Medulla oblongata (tissue), 1 donor: ENCODE data around the gene TOMM6.
A peak's percentile ranks its signal among the peaks of the same experiment; 100 is the strongest.
"Not testable (repeated sequence)": the region's sequence is repeated elsewhere in the genome, so short reads cannot be mapped to it uniquely, and the experiment has no call there.

Source experiments
- DNase-seq: peaks from one replicate; pipeline ENCODE4 v3.0.0-alpha.2; 2015; ENCODE audit errors: extremely low spot score

The TOMM6 gene

DNA sequence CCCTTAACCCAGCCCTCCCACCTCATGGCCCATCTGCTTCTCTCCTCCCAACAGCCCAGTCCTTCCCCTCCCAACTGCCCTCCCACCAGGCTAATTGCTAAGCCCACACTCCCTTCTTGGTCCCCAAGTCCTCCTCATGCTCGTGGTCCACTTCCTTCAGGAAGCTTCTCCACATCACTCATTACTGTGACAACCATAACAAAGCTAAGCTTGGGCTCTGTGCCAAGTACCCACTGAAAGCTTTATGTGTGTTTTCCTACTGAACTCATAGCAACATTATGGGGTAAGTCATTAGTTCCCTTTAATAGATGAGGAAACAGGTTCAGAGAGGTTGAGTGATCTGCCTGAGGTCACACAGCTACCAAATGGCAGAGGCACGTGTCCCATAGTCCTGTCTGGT is 24.0 kb upstream of the TOMM6 start:
- DNase-seq: no peak

DNA sequence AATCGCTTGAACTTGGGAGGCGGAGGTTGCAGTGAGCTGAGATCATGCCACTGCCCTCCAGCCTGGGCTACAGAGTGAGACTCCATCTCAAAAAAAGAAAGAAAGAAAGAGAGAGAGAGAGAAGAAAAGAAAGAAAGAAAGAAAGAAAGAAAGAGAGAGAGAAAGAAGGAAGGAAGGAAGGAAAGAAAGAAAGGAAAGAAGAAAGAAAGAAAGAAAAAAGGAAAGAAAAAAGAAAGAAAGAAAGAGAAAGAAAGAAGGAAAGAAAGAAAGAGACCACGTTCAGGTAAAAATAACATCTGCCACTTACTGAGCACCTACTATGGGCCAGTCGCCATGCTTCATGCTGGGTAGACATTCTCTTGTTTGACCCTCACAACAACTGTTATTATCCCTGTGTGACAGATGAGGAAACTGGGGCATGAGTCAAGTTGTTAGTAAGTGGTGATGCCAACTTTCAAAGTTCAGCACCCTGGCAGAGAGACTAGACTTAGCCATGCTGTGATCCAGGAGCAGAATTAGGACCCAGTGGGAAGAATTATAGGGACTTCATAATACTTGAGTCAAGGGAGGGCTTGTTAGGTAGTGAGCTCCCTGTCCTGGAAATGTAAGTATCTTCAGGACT is 21.3 kb upstream of the TOMM6 start:
- not testable (repeated sequence) for DNase-seq

- no peak for DNase-seq
These were observed 20.2 kb upstream of the TOMM6 start for GRCh38 chr6:41767112-41767833.

GRCh38 chr6:41768545-41769308 is 18.8 kb upstream of the TOMM6 start:
- no peak for DNase-seq

DNA sequence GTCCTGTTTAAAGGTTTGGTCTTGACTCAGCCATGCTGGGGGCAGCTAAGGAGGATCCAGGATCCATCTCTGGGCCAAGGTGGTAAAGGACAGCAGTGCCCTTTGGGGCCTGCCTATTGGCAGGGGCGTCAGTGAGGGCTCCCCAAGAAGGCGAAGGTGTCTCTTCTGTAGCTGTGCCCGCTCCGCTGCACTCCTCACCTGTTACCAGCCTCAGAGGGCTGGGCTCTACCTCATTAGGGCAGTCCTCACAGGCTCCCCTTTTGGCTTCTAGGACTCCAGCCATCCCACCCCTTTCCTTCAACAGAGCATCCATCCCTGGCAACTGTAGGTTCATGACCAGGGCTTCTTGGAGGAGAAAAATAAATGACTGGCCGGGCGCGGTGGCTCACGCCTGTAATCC is 18.1 kb upstream of the TOMM6 start:
- DNase-seq: no peak

- DNase-seq: no peak
These were observed 17.0 kb upstream of the TOMM6 start for GRCh38 chr6:41770381-41771057.

DNA sequence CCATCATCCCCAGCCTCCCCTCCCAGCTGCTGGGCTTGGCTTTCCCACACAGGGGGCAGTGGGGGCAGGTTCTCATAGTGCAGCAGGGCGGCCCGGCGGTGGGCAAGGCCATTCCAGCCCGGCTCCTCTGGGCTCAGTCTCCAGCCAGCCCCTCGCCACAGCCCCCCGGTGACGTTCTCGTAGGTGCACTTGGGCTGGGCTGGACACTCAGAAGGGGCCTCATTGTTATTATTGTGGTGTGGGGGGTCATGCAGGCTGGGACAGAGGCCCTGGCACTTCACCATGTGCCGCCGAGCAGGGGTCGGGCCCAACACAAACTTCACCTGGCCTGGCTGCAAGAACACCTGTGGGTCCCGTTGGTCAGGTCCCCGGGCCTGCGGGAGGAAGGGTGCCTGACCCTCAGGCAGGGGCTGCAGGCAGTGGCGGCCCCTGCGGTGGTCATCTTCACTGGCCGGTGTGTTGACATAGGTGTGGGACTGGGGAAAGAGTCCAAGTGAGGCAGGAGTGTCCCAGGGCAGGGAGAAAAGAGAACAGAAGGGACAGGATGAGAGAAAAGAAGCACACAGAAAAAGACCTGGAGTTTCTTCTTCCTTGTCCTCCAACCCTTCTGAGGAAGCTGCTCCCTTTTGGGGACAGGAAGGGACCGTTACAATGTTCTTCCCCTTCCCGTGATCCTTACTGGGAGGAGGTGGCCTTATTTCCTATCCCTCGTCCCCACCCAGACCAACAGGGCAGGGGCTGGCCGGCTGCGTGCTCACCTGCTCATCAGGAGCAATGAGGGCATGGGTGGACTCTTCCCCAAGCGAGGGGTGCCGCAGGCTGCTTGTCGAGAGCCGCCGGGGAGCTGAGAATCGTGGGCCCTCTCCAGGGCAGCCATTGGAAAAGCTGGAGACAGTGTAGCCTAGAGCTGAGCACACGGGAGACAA is 16.2 kb upstream of the TOMM6 start:
- DNase-seq: no peak

- DNase-seq: no peak
These were observed 12.7 kb upstream of the TOMM6 start for GRCh38 chr6:41774841-41775240.

DNA sequence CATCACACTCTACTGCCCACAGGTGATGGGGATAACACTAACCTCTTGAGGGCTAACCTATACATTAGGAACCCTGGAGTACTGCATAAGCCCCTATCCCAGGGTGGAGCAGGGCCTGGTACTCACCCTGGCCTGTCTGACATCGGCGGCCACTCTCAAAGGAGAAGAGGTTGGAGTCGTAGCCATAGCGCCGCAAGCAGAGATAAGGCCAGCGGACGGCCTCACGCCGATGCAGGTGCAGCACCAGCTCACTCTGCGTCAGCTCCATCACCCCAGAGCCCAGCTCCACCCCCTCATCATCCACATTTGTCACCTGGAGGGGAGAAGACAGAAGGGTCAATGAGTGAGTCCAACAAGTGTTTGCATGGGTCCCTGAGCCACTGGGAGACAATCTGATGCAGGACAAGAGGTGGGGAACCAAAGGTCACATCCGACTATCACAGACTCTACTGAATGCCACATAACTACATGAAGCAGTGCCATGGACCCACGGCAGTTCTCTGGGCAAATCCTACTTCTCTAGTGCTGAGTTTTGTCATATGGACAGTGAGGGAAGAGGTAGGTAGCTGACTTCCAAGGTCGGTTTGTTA is 12.1 kb upstream of the TOMM6 start:
- DNase-seq: no peak

- DNase-seq: no peak
These were observed 9.8 kb upstream of the TOMM6 start for GRCh38 chr6:41777551-41778285.

DNA sequence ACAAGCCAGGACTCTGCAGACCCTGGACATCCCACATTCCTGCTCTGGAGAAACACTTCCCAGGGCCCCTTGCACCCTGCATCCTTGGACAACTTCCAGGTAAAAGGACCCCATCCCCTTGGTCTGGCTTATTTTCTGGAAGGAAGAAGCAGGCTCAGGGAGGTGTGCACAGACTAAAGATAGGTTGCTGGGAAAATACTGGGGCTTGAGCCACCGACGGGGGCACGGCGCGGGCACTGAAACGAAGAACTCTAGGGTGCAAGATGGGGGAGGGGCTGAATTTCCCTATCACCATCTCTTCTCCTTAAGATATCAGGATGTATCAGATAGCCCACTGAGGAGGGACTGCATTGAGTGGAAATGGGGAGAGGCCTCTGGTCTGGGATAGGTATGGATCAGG is 8.6 kb upstream of the TOMM6 start:
- DNase-seq: no peak

- DNase-seq: peak; percentile 7
These were observed 8.2 kb upstream of the TOMM6 start for GRCh38 chr6:41779336-41779735.

- DNase-seq: peak; percentile 99
These were observed 7.5 kb upstream of the TOMM6 start, which contains the start of gene FRS3 for GRCh38 chr6:41779788-41780550. FRS3 (minus strand) TSS chr6:41779900; CDS start chr6:41776987, 2,913 bp downstream.

DNA sequence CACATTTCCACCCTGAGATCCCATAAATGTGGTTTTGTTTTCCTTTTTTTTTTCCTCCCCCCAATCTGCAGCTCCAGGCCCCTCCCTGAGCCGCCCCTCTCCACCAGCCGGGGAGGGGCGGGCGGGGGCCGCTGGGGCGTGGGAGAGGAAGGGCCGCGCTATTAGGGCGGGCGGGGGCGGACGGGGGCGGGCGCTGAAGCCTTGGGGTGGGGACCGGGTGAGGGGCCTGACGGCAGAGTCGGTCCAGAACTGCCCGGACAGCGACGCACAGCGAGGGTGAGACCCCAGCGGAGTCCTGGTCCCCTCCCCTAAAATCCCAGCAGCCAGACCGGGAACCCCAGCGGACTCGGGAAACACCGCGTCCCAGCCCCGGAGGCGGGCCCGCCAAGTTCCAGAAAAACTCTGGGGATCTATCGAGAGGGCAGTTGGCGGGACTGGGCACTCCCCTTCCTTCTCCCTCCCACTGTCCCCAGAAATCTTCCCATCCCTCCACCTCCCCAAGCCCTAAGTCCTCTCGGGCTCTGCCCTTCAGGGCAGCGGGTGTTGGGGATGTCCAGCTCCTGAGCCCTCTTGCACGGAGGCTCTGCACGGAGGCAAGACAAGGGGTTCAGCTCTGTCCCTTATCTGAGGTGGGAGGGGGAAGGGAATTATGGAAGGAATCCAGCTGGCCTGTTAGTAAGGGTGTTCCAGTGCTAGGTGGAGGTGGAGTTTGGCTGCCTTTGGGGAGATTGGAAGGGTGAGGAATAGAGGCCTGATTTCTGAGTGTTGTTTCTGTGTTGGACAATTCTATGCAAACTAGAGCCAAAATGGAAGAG is 6.7 kb upstream of the TOMM6 start, which contains the start of gene PRICKLE4:
TSS of gene PRICKLE4 (plus strand) at position 232 of the 815 bp plus-strand sequence. CDS start 2,692 bp downstream, outside the sequence.
- DNase-seq: peak; percentile 22

DNA sequence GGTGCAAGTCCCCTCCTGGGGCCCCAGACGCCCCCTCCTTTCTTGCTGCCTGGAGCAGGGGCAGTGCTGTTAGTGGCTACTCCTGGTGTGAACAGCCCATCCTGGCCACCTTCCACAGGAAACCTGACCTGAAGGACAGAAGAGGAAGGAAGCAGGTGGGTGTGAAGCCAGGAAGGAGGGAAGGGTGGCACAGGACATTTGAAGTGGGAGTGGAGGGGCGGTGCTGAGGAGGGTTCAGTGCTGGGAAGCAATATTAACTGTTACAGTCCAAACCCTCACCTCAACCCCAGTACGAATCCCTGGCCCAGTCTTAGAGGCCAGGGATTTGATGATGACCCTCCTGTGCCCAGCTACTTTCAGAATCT is 6.1 kb upstream of the TOMM6 start:
- DNase-seq: no peak

- DNase-seq: no peak
These were observed 4.3 kb upstream of the TOMM6 start for GRCh38 chr6:41783106-41783780.

- peak; percentile 17 for DNase-seq
These were observed 2.8 kb upstream of the TOMM6 start for GRCh38 chr6:41784581-41785171.
